HFF-Myc (cell line): ENCODE data around the gene MEF2D.

ENCODE experiments used
- DNase-seq: peaks from one replicate; pipeline ENCODE4 v3.0.0-alpha.2; 2011; ENCODE audit warnings: low read depth; ENCODE audit errors: extremely low read depth
- H3K4me3 ChIP-seq: replicated peaks from 2 replicates; pipeline ENCODE4 v1.5.1; 2011; ENCODE audit warnings: low read depth, mild to moderate bottlenecking, control low read depth, low read length
- TF ChIP-seq, protein P1 (sequence below): IDR thresholded peaks from 2 replicates; pipeline ENCODE4 v1.5.1; 2012; ENCODE audit warnings: mild to moderate bottlenecking, low read depth, low read length, control low read depth; ENCODE audit errors: missing control alignments

Gene MEF2D

DNA sequence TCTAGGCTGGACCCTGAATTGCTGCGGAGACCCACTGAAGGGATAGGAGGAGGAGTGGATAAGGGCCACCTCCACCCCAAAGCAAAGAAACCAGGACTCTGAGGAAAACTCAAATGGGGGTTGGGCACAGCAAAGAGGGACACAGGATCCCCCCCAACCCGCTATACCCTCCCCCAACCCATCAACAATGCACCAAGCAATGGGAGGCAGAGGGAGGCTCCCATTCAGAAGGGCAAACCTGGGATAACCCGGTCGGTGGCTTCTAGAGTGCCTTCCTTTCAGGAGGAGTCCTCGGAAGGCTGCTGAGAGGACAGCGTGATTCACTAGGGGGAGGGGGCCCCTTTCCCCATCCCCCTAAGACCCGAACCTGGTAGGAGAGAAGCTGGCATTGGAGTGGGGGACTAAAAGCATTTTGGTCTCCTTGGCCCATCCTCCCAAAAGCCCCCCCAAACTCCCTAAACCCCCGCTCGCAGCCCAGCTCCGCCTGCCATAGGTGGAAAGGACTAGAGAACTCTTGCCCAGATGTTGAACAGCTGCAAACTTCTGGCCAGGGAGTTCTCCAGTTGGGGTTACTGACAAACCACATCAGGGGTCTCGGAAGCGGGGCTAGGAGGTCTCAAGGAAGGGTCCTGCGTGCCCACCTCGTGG is 1.3 kb downstream of the MEF2D start:
- no peak for DNase-seq
- TF ChIP-seq, protein P1, sequence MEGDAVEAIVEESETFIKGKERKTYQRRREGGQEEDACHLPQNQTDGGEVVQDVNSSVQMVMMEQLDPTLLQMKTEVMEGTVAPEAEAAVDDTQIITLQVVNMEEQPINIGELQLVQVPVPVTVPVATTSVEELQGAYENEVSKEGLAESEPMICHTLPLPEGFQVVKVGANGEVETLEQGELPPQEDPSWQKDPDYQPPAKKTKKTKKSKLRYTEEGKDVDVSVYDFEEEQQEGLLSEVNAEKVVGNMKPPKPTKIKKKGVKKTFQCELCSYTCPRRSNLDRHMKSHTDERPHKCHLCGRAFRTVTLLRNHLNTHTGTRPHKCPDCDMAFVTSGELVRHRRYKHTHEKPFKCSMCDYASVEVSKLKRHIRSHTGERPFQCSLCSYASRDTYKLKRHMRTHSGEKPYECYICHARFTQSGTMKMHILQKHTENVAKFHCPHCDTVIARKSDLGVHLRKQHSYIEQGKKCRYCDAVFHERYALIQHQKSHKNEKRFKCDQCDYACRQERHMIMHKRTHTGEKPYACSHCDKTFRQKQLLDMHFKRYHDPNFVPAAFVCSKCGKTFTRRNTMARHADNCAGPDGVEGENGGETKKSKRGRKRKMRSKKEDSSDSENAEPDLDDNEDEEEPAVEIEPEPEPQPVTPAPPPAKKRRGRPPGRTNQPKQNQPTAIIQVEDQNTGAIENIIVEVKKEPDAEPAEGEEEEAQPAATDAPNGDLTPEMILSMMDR, result no peak
- peak overlapping the region; percentile 96 for H3K4me3 ChIP-seq

DNA sequence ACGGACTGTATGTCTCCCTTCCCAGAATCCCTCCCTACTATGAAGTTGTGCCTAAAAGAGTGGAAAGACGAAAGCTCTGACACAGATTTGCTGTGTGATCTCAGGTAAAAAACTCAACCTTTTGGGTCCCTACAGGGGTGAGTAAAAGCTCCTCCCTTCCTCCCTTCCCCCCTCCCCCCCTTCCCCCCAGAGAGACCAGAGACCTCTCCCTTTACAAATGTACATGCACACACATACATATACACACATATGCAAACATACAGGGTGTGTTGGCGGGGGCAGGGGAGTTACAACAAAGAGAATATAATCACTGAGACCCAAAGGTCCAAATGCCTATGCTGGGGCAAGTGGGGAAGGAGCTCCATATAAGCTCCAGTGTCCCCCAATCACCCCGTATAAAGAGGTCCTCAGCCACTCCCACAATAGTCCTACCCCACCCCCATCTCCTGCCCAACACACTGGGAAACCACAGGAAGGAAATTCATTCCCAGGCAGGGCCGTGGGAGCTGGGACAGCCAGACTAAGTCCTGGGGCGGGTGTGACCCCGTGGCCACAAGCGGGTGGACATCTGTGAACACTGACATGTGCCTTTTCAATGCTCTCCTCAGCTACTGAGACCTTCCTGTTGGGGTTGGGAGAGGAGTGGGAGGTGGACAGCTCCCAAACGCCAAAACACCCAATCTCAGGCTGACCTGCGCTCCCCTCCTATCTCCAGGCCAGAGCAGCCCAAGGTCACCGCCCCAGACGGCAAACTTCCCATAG is 2.0 kb downstream of the MEF2D start:
- TF ChIP-seq, protein P1, result no peak
- DNase-seq, result no peak
- peak overlapping the region; percentile 96 for H3K4me3 ChIP-seq

DNA sequence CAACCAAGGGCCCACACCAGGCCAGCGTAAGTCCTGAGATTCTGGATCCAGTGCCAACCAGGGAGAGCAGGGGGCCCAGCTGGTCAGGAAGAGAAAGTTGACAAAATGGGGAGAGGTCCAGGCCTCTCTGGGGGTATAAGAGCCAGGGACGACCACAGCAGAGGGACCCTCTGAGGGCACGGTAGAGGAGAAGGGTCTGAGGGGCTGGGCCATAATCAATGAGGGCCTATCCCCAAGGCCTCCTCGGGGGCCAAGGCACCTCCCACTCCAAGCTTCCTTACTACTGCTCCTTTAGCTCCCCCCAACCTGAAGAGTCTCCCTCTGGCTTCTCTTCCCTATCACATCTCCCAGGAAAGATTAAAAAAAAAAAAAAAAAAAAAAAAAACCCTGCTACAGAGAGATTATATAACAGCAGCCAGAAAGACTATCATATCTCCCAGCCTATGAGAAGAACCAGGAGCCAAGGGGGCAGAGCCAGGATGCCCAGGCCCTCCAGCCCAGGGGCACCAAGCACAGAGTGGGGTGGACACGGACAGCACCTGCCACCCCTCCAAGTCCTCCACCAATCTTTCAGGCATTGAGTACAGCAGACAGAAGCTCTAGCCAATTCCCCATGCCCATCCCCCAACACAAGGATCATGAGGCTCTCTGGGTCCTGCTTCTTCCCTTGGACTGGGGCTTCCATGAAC is 2.7 kb downstream of the MEF2D start:
- H3K4me3 ChIP-seq, result peak overlapping the region; percentile 96
- TF ChIP-seq, protein P1, result no peak
- DNase-seq, result no peak

- peak overlapping the region; percentile 0 for H3K4me3 ChIP-seq
- TF ChIP-seq, protein P1, result no peak
- DNase-seq, result no peak
These were observed 3.4 kb downstream of the MEF2D start for GRCh38 chr1:156497078-156497742.

DNA sequence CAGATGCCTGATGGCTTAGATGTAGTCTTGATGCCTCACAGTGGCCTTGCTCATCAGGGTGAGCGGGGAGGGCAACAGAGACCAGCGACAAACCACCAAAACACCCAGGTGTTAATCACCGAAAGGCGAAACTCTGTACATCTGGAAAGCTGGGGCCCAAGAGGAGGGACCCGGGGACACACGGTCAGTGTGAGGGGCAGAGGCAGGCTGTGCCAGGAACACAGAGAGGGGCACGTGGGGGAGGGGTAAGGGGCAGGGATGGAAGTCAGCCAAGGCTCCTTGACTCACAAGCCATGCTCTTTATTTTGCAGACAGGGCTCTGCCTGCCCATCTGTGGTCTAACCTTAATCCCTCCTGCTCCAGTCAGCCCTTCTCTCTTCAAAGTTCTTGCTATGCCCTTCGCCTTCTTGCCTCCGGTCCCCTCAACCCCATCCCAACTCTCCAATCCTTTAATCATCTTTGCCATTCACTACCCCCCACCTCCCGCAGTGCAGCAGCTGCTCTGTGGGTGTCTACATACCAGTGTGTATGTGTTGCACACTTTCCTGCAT is 4.3 kb downstream of the MEF2D start:
- no peak overlapping the region for H3K4me3 ChIP-seq
- TF ChIP-seq, protein P1, result no peak
- no peak for DNase-seq

DNA sequence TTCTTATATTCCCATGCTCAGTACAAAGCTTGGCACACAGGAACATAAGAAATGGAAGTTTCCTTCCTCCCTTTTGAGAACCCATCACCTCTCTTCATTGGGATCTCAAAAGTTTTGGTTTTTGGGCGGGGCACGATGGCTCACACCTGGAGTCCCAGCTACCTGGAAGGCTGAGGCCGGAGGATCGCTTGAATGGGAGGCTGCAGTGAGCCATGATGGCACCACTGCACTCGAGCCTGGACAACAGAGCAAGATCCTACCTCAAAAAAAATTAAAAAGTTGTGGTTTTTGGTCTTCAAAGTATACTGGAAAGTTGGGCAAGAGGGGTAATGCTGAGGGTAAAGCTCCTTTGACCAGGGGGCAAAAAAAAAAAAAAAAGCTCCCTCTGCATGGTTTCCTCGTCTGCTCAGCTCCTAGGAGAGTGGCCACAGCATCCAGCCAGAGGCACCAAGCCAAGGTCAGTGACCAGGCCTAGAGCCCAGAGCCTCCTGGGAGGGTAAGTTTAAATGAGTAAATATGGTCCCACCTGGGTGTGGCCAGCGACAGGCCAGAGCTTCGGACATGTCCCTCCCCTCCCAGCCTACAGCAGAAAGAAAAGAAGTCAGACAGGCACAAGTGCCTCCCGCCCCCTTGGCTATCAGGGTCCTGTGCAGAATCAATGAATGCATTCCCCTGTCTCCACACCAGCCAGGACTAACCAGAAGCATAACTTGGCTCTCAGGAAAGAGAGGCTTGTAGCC is 5.0 kb downstream of the MEF2D start:
- DNase-seq, result no peak
- TF ChIP-seq, protein P1, result no peak
- H3K4me3 ChIP-seq, result no peak overlapping the region
